B cell (primary cell): ENCODE data around the gene WASF3.

Experiments used
- CTCF ChIP-seq: fragments of 200-600 bp; IDR thresholded peaks from one replicate; pipeline ENCODE4 v1.8.0; 2022; ENCODE audit warnings: antibody characterized with exemption, mild to moderate bottlenecking
- EZH2 ChIP-seq: IDR thresholded peaks from 2 replicates; pipeline ENCODE4 v1.6.1; 2012; ENCODE audit warnings: borderline replicate concordance, low read depth, mild to moderate bottlenecking, moderate library complexity, low read length; ENCODE audit not compliant: insufficient read depth, poor library complexity, severe bottlenecking

DNA sequence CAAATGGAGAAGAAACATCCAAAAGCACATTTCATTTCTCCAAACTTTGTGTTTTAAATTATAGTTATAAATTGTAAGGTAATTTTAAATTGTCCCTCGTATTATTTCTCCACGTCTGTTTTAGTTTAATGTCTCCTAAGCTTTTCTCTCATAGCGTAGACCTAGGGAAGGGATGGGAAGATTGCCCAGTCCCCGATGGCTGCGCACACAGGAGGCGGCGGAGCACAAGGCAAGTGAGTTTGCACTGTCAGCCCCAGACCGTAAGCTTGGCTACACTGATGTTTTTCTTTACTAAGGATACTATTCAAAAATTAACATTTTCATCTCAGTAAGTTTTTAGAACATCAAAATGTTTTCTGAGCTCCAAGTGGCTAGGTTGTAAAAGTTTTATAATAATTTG, 130.8 kb downstream of the WASF3 start:
- TF ChIP-seq CTCF (no peak), EZH2 (no peak)
